22Rv1 (cell line): Measurements from ENCODE around the gene TMEM151A.

Source experiments
- H3K27ac ChIP-seq: fragments of 450-650 bp; 2 replicates; pipeline ENCODE4 v1.5.1; 2017
- CTCF ChIP-seq: fragments of 450-650 bp; IDR thresholded peaks from 2 replicates; pipeline ENCODE4 v1.5.1; 2017; ENCODE audit warnings: mild to moderate bottlenecking
- ZFX ChIP-seq: fragments of 450-650 bp; IDR thresholded peaks from 2 replicates; pipeline ENCODE4 v1.6.1; 2017; ENCODE audit warnings: antibody characterized with exemption, borderline replicate concordance

Gene TMEM151A

GRCh38 chr11:66291706-66292542 lies at the start of gene TMEM151A:
Gene TMEM151A, plus strand, starts transcription at chr11:66291894. Its CDS starts 120 bp downstream, at chr11:66292014.
- peak within 1 kb of the TSS; percentile 94 for H3K27ac ChIP-seq

GRCh38 chr11:66242095-66242765 lies 49.5 kb upstream of the TMEM151A start:
- TF ChIP-seq CTCF (no peak), ZFX (no peak)
- no peak overlapping the region for H3K27ac ChIP-seq

More at GRCh38 chr11:66291706-66292542, at the start of gene TMEM151A:
- TF ChIP-seq CTCF (no peak), ZFX (no peak)

- H3K27ac ChIP-seq, result no peak overlapping the region
- TF ChIP-seq ZFX, result no peak
- no peak for TF ChIP-seq CTCF
These were observed 47.7 kb upstream of the TMEM151A start for GRCh38 chr11:66243782-66244535.

GRCh38 chr11:66247295-66247694 lies 44.4 kb upstream of the TMEM151A start:
- H3K27ac ChIP-seq, result no peak overlapping the region
- TF ChIP-seq ZFX (no peak), CTCF (no peak)

GRCh38 chr11:66247801-66248200 lies 43.9 kb upstream of the TMEM151A start:
- no peak overlapping the region for H3K27ac ChIP-seq
- TF ChIP-seq CTCF (no peak), ZFX (no peak)

- no peak overlapping the region for H3K27ac ChIP-seq
- TF ChIP-seq ZFX (no peak), CTCF (no peak)
These were observed 42.8 kb upstream of the TMEM151A start for GRCh38 chr11:66248903-66249302.
